Measurements from ENCODE around the gene TBL1XR1.

The TBL1XR1 gene

GRCh38 chr3:177131927-177132636, 65.2 kb downstream of the TBL1XR1 start:
- H3K79me2 ChIP-seq (ENCODE audit: insufficient read depth, low read depth): peaks cover 98% of the 10 kb centered on the region
- H3K4me1 ChIP-seq (ENCODE audit: low read depth, poor library complexity, severe bottlenecking): peaks cover 94% of the 10 kb centered on the region
- H3K4me2 ChIP-seq: peak overlapping the region; percentile 76
- H3K9ac ChIP-seq: peak overlapping the region; percentile 9; the same call in 1 of the 2 replicates
- H3K27ac ChIP-seq: peak overlapping the region; percentile 76
- H3K4me3 ChIP-seq (IDR thresholded peaks at IDR 0.05; ENCODE audit: insufficient read depth, low read depth, low read length): no peak overlapping the region
- no peak for TF ChIP-seq CTCF (conservative IDR thresholded peaks at IDR 0.05; ENCODE audit: low read depth, low read length)
- H4K20me1 ChIP-seq (ENCODE audit: insufficient read depth): peaks cover 7% of the 10 kb centered on the region
- H3K36me3 ChIP-seq (ENCODE audit: insufficient read depth): peaks cover 10% of the 10 kb centered on the region; the same call in 1 of the 2 replicates
- H2AFZ ChIP-seq (ENCODE audit: low read depth): no peak overlapping the region
- no peaks in the 10 kb centered on the region for H3K27me3 ChIP-seq (ENCODE audit: insufficient read depth, low read depth)

GRCh38 chr3:177127008-177127407, 70.3 kb downstream of the TBL1XR1 start:
- H4K20me1 ChIP-seq (ENCODE audit: insufficient read depth): peaks cover 52% of the 10 kb centered on the region
- H3K36me3 ChIP-seq (ENCODE audit: insufficient read depth): peaks cover 14% of the 10 kb centered on the region; the same call in 1 of the 2 replicates
- no peak overlapping the region for H3K27ac ChIP-seq
- no peak overlapping the region for H3K4me3 ChIP-seq (IDR thresholded peaks at IDR 0.05; ENCODE audit: insufficient read depth, low read depth, low read length)
- H3K4me2 ChIP-seq: no peak overlapping the region
- no peak overlapping the region for H3K9ac ChIP-seq
- no peak for TF ChIP-seq CTCF (conservative IDR thresholded peaks at IDR 0.05; ENCODE audit: low read depth, low read length)
- H3K79me2 ChIP-seq (ENCODE audit: insufficient read depth, low read depth): peaks cover 100% of the 10 kb centered on the region
- H3K27me3 ChIP-seq (ENCODE audit: insufficient read depth, low read depth): no peaks in the 10 kb centered on the region
- H3K4me1 ChIP-seq (ENCODE audit: low read depth, poor library complexity, severe bottlenecking): peaks cover 95% of the 10 kb centered on the region
- H2AFZ ChIP-seq (ENCODE audit: low read depth): no peak overlapping the region

GRCh38 chr3:177126015-177126773, 71.1 kb downstream of the TBL1XR1 start:
- H3K36me3 ChIP-seq (ENCODE audit: insufficient read depth): peaks cover 14% of the 10 kb centered on the region; the same call in 1 of the 2 replicates
- H3K4me1 ChIP-seq (ENCODE audit: low read depth, poor library complexity, severe bottlenecking): peaks cover 95% of the 10 kb centered on the region
- H4K20me1 ChIP-seq (ENCODE audit: insufficient read depth): peaks cover 60% of the 10 kb centered on the region

GRCh38 chr3:177124882-177125281, 72.4 kb downstream of the TBL1XR1 start:
- Histone ChIP-seq H3K27ac (no peak overlapping the region), H2AFZ (ENCODE audit: low read depth) (no peak overlapping the region), H3K4me3 (IDR thresholded peaks at IDR 0.05; ENCODE audit: insufficient read depth, low read depth, low read length) (no peak overlapping the region), H3K4me1 (ENCODE audit: low read depth, poor library complexity, severe bottlenecking) (peaks cover 95% of the 10 kb centered on the region), H3K79me2 (ENCODE audit: insufficient read depth, low read depth) (peaks cover 100% of the 10 kb centered on the region), H3K36me3 (ENCODE audit: insufficient read depth) (peaks cover 14% of the 10 kb centered on the region; the same call in 1 of the 2 replicates), H4K20me1 (ENCODE audit: insufficient read depth) (peaks cover 73% of the 10 kb centered on the region), H3K27me3 (ENCODE audit: insufficient read depth, low read depth) (no peaks in the 10 kb centered on the region), H3K4me2 (peak overlapping the region; percentile 30), H3K9ac (no peak overlapping the region)
- TF ChIP-seq CTCF (conservative IDR thresholded peaks at IDR 0.05; ENCODE audit: low read depth, low read length): no peak

More at GRCh38 chr3:177126015-177126773, 71.1 kb downstream of the TBL1XR1 start:
- H2AFZ ChIP-seq (ENCODE audit: low read depth): no peak overlapping the region
- H3K4me3 ChIP-seq (IDR thresholded peaks at IDR 0.05; ENCODE audit: insufficient read depth, low read depth, low read length): no peak overlapping the region
- no peak overlapping the region for H3K9ac ChIP-seq
- H3K4me2 ChIP-seq: no peak overlapping the region; the same call in 1 of the 2 replicates
- H3K27me3 ChIP-seq (ENCODE audit: insufficient read depth, low read depth): no peaks in the 10 kb centered on the region
- no peak overlapping the region for H3K27ac ChIP-seq
- TF ChIP-seq CTCF (conservative IDR thresholded peaks at IDR 0.05; ENCODE audit: low read depth, low read length): no peak
- H3K79me2 ChIP-seq (ENCODE audit: insufficient read depth, low read depth): peaks cover 100% of the 10 kb centered on the region
